Measurements from ENCODE around the gene FGFR3.

Gene FGFR3

DNA sequence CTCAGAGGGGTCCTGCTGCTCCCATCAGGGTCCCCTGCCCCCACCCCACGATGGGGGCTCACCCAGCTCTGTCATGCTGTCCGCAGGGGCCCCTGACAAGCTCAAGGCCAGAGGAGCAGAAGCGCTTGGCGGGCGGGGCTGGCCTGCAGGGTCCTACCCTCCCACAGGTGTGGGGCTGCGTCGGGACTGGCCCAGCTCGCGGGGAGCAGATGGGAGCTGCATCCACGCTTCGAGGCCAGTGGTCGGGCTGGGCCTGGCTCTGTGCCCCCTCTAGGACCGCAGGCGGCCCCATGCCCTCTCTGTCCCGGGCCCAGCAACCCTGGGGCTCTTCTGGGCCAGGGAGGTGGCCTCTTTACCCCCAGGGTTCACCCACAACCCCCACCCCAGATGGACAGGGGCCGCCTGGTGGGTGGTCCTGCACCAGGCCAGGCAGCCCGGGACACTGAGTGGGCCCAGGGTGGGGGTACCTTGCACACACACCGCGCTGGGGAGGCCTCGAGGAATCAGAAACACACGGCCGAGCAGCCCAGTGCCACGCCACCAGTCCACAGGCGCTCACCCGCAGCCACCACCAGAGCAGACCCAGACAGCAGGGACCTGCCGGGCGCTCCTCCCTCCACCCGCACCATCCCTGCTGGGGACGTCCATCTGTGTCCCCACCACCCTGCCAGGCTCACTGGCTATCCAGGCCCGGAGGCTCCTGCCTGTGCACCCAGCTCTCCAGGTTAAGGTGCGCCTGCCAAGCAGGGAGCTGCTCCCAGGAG lies 41.8 kb upstream of the FGFR3 start:
- H3K4me3 ChIP-seq (ENCODE audit: low read length), result no peak overlapping the region
- TF ChIP-seq, protein P1, sequence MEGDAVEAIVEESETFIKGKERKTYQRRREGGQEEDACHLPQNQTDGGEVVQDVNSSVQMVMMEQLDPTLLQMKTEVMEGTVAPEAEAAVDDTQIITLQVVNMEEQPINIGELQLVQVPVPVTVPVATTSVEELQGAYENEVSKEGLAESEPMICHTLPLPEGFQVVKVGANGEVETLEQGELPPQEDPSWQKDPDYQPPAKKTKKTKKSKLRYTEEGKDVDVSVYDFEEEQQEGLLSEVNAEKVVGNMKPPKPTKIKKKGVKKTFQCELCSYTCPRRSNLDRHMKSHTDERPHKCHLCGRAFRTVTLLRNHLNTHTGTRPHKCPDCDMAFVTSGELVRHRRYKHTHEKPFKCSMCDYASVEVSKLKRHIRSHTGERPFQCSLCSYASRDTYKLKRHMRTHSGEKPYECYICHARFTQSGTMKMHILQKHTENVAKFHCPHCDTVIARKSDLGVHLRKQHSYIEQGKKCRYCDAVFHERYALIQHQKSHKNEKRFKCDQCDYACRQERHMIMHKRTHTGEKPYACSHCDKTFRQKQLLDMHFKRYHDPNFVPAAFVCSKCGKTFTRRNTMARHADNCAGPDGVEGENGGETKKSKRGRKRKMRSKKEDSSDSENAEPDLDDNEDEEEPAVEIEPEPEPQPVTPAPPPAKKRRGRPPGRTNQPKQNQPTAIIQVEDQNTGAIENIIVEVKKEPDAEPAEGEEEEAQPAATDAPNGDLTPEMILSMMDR (conservative IDR thresholded peaks at IDR 0.05; ENCODE audit: low read depth, low read length), result no peak
- DNase-seq (ENCODE audit: low read depth), result no peak

DNA sequence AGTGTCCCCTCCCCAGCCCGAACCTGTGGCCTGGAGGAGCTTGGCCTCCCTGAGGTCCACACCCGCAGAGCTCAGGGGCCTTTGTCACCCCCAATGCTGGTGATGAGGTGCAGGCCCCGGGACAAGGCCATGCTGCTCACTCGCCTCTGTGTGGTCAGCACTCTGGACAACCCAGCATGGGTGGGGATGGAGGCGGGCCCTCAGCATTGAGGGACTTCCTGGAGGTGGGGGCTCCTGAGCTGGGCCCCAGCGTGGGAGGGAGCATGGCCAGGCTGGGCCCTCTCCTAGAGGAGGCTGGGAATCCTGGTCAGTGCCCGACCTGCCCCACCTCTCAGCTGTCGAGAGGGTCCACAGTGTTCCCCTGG lies 41.2 kb upstream of the FGFR3 start:
- DNase-seq (ENCODE audit: low read depth), result no peak
- H3K4me3 ChIP-seq (ENCODE audit: low read length), result no peak overlapping the region
- TF ChIP-seq, protein P1 (conservative IDR thresholded peaks at IDR 0.05; ENCODE audit: low read depth, low read length), result no peak

DNA sequence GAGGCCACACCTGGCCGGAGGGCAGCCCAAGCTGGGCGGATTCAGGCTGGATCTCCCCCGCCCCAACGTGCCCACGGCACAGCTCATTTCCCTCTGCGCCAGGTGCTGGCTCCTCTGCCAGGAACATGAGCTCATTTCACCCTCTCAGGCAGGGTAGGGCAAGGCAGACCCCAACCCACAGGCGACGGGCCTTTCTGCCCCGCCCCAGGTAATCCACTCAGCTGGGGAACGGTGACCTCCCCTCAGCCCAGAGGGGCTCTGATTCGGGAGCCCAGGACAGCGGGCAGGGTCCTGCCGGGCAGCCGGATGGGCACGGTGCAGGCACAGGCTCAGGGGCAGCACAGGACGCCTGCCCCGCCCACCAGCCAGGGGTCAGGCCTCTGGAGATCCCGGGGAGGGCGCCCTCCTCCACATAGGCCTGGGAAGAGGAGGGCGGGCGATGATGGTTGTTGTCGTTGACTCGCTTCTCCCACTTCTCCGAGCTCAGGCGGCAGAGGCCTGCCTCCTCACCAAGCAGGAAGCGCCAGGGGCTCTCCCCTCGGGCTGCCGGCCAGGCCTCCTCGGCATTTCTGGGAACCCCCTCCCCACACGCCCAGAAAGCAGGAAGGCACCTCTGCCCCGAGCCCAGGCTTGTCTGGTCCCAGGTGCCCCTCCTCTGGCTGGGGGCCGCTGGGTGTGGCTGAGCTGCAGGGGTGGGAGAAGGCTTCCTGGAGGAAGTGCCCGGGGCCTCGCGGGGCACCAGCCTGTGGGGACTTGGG lies 40.6 kb upstream of the FGFR3 start:
- TF ChIP-seq, protein P1 (conservative IDR thresholded peaks at IDR 0.05; ENCODE audit: low read depth, low read length), result no peak
- DNase-seq (ENCODE audit: low read depth), result no peak
- H3K4me3 ChIP-seq (ENCODE audit: low read length), result no peak overlapping the region

DNA sequence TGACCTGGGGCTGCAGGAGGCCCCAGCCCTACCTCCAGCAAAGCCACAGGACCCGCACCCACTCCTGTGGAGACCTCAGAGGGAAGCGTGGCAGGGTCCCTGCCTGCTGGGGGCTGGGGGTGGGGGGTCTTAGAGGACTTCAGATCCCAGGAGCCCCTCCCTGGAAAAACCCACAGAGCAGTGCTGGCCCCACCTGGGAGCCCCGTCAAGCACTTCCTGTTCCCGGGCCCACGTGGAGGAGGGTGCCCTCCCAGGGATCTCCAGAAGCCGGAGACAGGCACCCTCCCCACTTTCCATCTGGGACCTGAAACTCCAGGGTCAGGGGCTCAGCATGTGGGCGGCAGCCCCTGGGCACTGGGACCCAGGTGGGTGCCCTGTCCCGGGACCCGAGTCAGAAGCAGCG lies 39.8 kb upstream of the FGFR3 start:
- no peak for DNase-seq (ENCODE audit: low read depth)
- no peak overlapping the region for H3K4me3 ChIP-seq (ENCODE audit: low read length)
- TF ChIP-seq, protein P1 (conservative IDR thresholded peaks at IDR 0.05; ENCODE audit: low read depth, low read length), result no peak

DNA sequence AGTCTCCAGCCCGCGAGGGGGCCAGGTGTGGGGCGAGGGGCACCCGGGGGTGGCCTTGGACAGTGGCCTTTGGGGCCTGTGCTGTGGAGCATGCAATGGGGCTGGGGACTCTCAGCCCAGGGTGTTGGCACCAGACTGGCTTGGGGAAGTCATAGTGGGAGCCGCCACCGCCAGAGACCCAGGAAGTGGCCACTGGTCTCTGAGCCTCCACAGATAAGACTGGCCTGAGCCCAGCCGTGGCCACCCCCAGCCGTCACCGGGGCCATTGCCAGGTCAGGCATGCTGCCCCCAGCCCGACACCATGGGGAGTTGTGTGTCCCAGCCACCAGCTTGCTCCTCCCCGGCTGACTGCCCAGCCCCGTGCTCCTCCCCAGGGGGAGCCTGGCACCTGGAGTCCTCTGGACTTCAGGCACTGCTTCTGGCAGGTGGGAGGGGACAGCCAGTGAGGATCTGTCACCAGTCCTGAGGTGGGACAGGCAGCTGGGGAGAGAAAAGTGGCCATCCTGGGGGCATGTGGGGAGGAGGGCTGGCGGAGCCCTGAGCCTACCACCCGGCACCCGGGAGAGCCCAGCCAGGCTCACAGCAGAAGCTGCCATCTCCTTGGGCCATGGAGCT lies 39.3 kb upstream of the FGFR3 start:
- H3K4me3 ChIP-seq (ENCODE audit: low read length), result no peak overlapping the region
- DNase-seq (ENCODE audit: low read depth), result no peak
- TF ChIP-seq, protein P1 (conservative IDR thresholded peaks at IDR 0.05; ENCODE audit: low read depth, low read length), result no peak

DNA sequence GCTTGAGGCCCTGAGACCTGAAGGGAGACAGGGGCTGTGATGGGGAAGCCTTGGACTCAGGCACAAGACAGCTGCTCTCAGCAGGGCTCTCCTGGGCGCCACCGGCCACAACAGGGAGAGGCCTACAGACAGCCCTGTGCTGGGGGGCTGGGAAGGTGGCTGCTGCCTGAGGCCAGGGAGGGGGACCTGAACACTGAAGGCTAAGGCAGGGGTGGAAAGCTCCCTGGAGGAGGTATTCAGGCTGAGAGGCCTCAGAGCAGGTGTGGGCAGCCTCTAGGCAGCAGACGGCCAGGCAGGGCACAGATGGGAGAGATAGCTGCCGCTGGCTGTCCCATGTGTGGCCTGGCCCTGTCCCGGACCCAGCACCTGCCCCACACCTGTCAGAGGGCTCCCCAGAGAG lies 38.8 kb upstream of the FGFR3 start:
- no peak for DNase-seq (ENCODE audit: low read depth)
- TF ChIP-seq, protein P1 (conservative IDR thresholded peaks at IDR 0.05; ENCODE audit: low read depth, low read length), result no peak
- H3K4me3 ChIP-seq (ENCODE audit: low read length), result no peak overlapping the region

All from retinal pigment epithelial cell (primary cell).